HepG2 (cell line): ENCODE data around the gene PLD2. TPM values are rescaled to one million over a fixed set of nuclear protein-coding genes. Genes with fewer than 3 reads are reported as not detected.
A peak's percentile ranks its signal among the peaks of the same experiment; 100 is the strongest.

Experiments
- HCFC1 ChIP-seq: fragments of 150-350 bp; IDR thresholded peaks from 2 replicates; pipeline ENCODE4 v1.6.1; 2014; ENCODE audit warnings: low read depth, low read length
- HNRNPL ChIP-seq: fragments of 200-400 bp; formaldehyde crosslinking; IDR thresholded peaks from 2 replicates; pipeline ENCODE4 v1.6.1; 2017; ENCODE audit warnings: mild to moderate bottlenecking, low read depth, low read length
- HOXA9 ChIP-seq: sonication (generic); formaldehyde crosslinking; IDR thresholded peaks from 2 replicates; pipeline ENCODE4 v1.8.1; 2022; ENCODE audit warnings: missing genetic modification reagents, mild to moderate bottlenecking, moderate library complexity, borderline replicate concordance
- ISX ChIP-seq: sonication (generic); formaldehyde crosslinking; conservative IDR thresholded peaks from 2 replicates; pipeline ENCODE4 v1.5.0; 2020; ENCODE audit warnings: missing genetic modification reagents
- NFYC ChIP-seq: IDR thresholded peaks from 2 replicates; pipeline ENCODE4 v1.6.1; 2016; ENCODE audit warnings: missing genetic modification reagents, missing compliant biosample characterization
- SP2 ChIP-seq: sonication (generic); formaldehyde crosslinking; IDR thresholded peaks from 2 replicates; pipeline ENCODE4 v1.5.1; 2020; ENCODE audit warnings: mild to moderate bottlenecking, missing genetic modification reagents
- ZNF205 ChIP-seq: IDR thresholded peaks from 2 replicates; pipeline ENCODE4 v1.6.1; 2018; ENCODE audit warnings: missing biosample characterization, missing genetic modification reagents
- ZNF3 ChIP-seq: IDR thresholded peaks from 2 replicates; pipeline ENCODE4 v1.7.0; 2017; ENCODE audit warnings: inconsistent platforms
- ZNF577 ChIP-seq: sonication (generic); formaldehyde crosslinking; IDR thresholded peaks from 2 replicates; pipeline ENCODE4 v1.4.0; 2020; ENCODE audit warnings: mild to moderate bottlenecking, low read depth, missing genetic modification reagents, borderline replicate concordance
- ZNF780A ChIP-seq: sonication (generic); formaldehyde crosslinking; IDR thresholded peaks from 2 replicates; pipeline ENCODE4 v1.8.0; 2022; ENCODE audit warnings: mild to moderate bottlenecking, missing genetic modification reagents, moderate library complexity
- ZSCAN12 ChIP-seq: sonication (generic); formaldehyde crosslinking; IDR thresholded peaks from 2 replicates; pipeline ENCODE4 v1.9.0; 2021; ENCODE audit warnings: mild to moderate bottlenecking, missing genetic modification reagents
- polyA plus RNA-seq, 8 experiments: library from polyadenylated mRNA; depleted of rRNA in 3 of 8; stranded (reverse) in 7 of 8; unstranded in 1 of 8; fragments of >200 nt; fragmentation: Illumina TruSeq in 4 of 8; extraction: Trizol in 4 of 8; gene quantifications; 2 replicates each; pipeline versions ENCODE4 v1.2.1 to v1.2.3, GENCODE V29; 2011 to 2016; ENCODE audit warnings: low read depth in 4 of 8, missing spikeins in 1 of 8, mixed read lengths in 1 of 8; ENCODE audit not compliant: insufficient read depth in 1 of 8
- total RNA-seq, 5 experiments: library from RNA; depleted of rRNA; stranded (reverse); fragments of >200 nt; fragmentation: Illumina TruSeq; extraction: Trizol; gene quantifications; 2 replicates each; pipeline ENCODE4 v1.2.3, GENCODE V29; 2016; ENCODE audit warnings: low read depth in 1 of 5
- TF ChIP-seq, protein P1 (sequence below): sonication (generic); formaldehyde crosslinking; IDR thresholded peaks from 2 replicates; pipeline ENCODE4 v1.4.0; 2020; ENCODE audit warnings: missing genetic modification reagents, mild to moderate bottlenecking, borderline replicate concordance
- TF ChIP-seq, protein P2 (sequence below): sonication (generic); formaldehyde crosslinking; IDR thresholded peaks from 2 replicates; pipeline ENCODE4 v1.4.0; 2020; ENCODE audit warnings: missing genetic modification reagents
- TF ChIP-seq, protein P3 (sequence below): sonication (generic); formaldehyde crosslinking; IDR thresholded peaks from 2 replicates; pipeline ENCODE4 v1.5.1; 2020; ENCODE audit warnings: missing genetic modification reagents, mild to moderate bottlenecking, borderline replicate concordance
- TF ChIP-seq, protein P4 (sequence below): sonication (generic); formaldehyde crosslinking; IDR thresholded peaks from 2 replicates; pipeline ENCODE4 v1.4.0; 2020; ENCODE audit warnings: missing genetic modification reagents, borderline replicate concordance
- TF ChIP-seq, protein P5 (sequence below): IDR thresholded peaks from 2 replicates; pipeline ENCODE4 v1.6.1; 2016; ENCODE audit warnings: low read depth

PLD2 gene
- total and polyA plus RNA-seq, 2 of the 13 experiments (the other 11 are each of a cell fraction or from before 2014, with no cell fraction given): 13.4 to 29.7 TPM

DNA sequence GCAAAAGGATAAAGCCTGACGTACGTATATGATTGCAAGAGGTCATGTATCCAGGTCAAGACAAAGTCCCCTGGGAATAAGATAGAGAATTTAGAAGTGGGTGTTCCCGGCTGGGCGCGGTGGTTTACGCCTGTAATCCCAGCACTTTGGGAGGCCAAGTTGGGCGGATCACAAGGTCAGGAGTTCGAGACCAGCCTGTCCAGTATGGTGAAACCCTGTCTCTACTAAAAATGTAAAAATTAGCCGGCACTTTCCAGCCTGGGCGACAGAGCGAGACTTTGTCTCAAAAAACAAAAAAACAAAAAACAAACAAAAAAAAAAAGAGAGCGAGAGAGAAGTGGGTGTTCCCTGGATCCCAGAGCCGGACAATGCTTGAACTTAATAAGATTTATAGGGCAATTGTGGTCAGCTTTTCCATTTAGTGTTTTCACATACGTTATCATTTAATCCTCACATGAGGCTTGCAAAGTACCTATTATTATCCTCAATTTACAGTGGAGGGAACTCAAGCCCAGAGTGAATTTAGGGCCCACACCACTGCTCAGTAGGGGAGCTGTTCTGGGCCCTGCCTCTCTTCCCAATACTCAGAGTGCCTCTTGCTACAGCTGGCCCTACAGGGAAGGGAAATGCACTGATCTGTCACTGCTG, 18.7 kb upstream of the PLD2 start (continued):
- TF ChIP-seq, protein P1, sequence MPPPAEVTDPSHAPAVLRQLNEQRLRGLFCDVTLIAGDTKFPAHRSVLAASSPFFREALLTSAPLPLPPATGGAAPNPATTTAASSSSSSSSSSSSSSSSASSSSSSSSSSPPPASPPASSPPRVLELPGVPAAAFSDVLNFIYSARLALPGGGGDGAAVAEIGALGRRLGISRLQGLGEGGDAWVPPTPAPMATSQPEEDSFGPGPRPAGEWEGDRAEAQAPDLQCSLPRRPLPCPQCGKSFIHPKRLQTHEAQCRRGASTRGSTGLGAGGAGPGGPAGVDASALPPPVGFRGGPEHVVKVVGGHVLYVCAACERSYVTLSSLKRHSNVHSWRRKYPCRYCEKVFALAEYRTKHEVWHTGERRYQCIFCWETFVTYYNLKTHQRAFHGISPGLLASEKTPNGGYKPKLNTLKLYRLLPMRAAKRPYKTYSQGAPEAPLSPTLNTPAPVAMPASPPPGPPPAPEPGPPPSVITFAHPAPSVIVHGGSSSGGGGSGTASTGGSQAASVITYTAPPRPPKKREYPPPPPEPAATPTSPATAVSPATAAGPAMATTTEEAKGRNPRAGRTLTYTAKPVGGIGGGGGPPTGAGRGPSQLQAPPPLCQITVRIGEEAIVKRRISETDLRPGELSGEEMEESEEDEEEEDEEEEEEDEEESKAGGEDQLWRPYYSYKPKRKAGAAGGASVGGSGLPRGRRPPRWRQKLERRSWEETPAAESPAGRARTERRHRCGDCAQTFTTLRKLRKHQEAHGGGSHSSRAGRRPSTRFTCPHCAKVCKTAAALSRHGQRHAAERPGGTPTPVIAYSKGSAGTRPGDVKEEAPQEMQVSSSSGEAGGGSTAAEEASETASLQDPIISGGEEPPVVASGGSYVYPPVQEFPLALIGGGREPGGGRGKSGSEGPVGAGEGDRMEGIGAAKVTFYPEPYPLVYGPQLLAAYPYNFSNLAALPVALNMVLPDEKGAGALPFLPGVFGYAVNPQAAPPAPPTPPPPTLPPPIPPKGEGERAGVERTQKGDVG: no peak
- TF ChIP-seq HNRNPL: no peak
- TF ChIP-seq, protein P2, sequence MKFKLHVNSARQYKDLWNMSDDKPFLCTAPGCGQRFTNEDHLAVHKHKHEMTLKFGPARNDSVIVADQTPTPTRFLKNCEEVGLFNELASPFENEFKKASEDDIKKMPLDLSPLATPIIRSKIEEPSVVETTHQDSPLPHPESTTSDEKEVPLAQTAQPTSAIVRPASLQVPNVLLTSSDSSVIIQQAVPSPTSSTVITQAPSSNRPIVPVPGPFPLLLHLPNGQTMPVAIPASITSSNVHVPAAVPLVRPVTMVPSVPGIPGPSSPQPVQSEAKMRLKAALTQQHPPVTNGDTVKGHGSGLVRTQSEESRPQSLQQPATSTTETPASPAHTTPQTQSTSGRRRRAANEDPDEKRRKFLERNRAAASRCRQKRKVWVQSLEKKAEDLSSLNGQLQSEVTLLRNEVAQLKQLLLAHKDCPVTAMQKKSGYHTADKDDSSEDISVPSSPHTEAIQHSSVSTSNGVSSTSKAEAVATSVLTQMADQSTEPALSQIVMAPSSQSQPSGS (CRISPR knock-in tag): 0 out of 2 replicates have a peak, but pooled peaks have one; percentile 2
- no peak for TF ChIP-seq ZNF577
- TF ChIP-seq, protein P3, sequence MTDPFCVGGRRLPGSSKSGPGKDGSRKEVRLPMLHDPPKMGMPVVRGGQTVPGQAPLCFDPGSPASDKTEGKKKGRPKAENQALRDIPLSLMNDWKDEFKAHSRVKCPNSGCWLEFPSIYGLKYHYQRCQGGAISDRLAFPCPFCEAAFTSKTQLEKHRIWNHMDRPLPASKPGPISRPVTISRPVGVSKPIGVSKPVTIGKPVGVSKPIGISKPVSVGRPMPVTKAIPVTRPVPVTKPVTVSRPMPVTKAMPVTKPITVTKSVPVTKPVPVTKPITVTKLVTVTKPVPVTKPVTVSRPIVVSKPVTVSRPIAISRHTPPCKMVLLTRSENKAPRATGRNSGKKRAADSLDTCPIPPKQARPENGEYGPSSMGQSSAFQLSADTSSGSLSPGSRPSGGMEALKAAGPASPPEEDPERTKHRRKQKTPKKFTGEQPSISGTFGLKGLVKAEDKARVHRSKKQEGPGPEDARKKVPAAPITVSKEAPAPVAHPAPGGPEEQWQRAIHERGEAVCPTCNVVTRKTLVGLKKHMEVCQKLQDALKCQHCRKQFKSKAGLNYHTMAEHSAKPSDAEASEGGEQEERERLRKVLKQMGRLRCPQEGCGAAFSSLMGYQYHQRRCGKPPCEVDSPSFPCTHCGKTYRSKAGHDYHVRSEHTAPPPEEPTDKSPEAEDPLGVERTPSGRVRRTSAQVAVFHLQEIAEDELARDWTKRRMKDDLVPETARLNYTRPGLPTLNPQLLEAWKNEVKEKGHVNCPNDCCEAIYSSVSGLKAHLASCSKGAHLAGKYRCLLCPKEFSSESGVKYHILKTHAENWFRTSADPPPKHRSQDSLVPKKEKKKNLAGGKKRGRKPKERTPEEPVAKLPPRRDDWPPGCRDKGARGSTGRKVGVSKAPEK (CRISPR knock-in tag): no peak
- TF ChIP-seq, protein P4, sequence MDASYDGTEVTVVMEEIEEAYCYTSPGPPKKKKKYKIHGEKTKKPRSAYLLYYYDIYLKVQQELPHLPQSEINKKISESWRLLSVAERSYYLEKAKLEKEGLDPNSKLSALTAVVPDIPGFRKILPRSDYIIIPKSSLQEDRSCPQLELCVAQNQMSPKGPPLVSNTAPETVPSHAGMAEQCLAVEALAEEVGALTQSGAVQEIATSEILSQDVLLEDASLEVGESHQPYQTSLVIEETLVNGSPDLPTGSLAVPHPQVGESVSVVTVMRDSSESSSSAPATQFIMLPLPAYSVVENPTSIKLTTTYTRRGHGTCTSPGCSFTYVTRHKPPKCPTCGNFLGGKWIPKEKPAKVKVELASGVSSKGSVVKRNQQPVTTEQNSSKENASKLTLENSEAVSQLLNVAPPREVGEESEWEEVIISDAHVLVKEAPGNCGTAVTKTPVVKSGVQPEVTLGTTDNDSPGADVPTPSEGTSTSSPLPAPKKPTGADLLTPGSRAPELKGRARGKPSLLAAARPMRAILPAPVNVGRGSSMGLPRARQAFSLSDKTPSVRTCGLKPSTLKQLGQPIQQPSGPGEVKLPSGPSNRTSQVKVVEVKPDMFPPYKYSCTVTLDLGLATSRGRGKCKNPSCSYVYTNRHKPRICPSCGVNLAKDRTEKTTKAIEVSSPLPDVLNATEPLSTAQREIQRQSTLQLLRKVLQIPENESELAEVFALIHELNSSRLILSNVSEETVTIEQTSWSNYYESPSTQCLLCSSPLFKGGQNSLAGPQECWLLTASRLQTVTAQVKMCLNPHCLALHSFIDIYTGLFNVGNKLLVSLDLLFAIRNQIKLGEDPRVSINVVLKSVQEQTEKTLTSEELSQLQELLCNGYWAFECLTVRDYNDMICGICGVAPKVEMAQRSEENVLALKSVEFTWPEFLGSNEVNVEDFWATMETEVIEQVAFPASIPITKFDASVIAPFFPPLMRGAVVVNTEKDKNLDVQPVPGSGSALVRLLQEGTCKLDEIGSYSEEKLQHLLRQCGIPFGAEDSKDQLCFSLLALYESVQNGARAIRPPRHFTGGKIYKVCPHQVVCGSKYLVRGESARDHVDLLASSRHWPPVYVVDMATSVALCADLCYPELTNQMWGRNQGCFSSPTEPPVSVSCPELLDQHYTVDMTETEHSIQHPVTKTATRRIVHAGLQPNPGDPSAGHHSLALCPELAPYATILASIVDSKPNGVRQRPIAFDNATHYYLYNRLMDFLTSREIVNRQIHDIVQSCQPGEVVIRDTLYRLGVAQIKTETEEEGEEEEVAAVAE (CRISPR knock-in tag): no peak
- no peak for TF ChIP-seq ZNF780A (CRISPR knock-in tag)
- no peak for TF ChIP-seq HCFC1
- TF ChIP-seq SP2 (CRISPR knock-in tag): no peak
- TF ChIP-seq, protein P5, sequence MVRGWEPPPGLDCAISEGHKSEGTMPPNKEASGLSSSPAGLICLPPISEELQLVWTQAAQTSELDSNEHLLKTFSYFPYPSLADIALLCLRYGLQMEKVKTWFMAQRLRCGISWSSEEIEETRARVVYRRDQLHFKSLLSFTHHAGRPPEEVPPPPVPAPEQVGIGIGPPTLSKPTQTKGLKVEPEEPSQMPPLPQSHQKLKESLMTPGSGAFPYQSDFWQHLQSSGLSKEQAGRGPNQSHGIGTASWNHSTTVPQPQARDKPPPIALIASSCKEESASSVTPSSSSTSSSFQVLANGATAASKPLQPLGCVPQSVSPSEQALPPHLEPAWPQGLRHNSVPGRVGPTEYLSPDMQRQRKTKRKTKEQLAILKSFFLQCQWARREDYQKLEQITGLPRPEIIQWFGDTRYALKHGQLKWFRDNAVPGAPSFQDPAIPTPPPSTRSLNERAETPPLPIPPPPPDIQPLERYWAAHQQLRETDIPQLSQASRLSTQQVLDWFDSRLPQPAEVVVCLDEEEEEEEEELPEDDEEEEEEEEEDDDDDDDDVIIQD (CRISPR knock-in tag): 0 out of 2 replicates have a peak, but pooled peaks have one; percentile 4
- TF ChIP-seq NFYC: no peak
- TF ChIP-seq ZNF3 (CRISPR knock-in tag): no peak
- 0 out of 2 replicates have a peak, but pooled peaks have one; percentile 58 for TF ChIP-seq ZSCAN12 (CRISPR knock-in tag)
- no peak for TF ChIP-seq ISX (CRISPR knock-in tag)
- TF ChIP-seq HOXA9 (CRISPR knock-in tag): no peak
- TF ChIP-seq ZNF205: no peak
